Measurements from ENCODE around the gene CCSER2.
"Not testable (repeated sequence)": the region's sequence is repeated elsewhere in the genome, so short reads cannot be mapped to it uniquely, and the experiment has no call there.

The CCSER2 gene

DNA sequence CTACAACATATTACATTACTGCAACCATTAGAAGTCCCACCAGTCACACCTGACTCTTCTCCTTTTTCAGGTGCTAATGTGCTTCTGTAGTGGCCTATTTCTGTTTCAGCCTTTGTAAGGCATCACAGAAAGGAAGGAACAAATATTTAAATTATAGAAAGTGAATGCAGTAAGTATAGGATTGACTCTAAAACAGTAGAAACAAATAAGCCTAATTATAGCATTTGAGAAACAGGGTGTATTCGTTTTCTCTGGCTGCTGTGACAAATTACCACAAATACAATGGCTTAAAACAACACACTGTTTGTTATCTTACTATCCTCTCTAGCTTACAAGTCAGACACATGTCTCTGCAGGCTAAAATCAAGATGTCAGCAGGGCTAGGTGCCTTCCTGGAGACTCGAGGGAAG, 69.4 kb downstream of the CCSER2 start:
- DNase-seq: no peak

DNA sequence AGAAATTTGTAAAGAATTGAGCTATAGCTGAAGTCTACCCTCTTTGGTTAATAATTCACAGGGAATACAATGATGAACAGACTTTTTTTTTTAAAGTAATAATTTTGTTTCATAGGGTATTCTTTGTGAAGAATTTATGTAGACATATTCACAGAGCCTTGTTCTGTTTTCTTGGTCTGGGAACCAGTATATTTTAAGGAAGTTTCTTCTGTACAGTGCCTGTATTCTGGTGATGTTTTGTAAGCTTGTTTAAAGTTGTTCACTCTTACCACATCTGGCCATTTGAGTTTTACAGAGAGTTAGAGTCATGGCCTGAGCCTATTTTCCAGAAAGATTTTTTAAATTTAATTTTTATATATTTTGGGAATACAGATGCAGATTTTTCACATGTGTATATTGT, 70.3 kb downstream of the CCSER2 start:
- DNase-seq: no peak

DNA sequence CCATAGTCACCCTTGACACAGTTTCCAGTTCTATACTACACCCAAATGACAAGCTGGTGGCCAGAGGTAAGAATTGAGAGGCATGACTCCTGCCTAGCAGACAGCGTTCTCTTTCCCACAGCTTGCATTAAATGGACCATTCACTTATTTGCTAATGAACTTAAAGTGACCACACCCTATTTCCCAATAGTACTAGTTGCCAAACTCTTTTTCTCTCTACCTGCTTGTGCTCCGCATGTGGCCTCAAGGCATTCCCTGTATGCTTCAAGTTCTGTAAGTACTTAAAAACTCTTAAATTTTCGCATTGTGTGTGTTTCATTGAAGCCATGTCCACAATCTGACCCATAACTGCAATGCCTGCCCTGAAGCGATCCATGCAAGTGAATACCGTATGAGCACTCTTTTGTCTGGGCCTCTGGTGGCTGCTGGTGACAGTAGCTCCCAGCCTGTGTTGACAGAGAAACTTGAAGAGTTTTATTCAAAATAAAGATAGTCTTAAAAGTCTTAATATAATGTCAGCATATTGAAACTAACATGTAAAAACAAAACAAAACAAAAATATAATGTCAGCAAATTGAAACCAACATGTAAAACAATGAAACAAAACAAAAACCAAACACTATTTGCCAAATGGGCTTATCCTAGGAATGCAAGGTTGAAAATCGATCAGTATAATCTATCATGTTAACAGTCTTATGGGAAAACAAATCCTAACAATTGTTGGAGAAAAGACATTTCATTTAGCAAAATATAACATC, 73.6 kb downstream of the CCSER2 start:
- no peak for DNase-seq

DNA sequence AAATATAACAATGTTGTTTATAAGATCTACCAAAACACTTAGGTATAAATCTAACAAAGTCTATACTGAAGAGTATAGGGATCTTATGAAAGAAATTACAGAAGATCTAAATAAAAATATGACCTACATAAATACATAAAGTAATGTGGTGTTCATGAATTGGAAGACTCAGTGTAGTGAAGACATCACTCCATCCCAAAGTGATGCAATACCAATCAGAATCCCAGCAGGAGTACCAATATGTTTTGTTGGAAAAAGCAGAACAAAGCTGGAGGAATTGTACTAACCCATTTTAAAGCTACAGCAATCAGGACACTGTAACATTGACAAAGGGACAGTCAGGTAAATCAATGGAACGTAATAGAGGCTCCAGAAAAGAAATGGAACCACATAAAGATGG, 76.4 kb downstream of the CCSER2 start:
- DNase-seq: no peak

DNA sequence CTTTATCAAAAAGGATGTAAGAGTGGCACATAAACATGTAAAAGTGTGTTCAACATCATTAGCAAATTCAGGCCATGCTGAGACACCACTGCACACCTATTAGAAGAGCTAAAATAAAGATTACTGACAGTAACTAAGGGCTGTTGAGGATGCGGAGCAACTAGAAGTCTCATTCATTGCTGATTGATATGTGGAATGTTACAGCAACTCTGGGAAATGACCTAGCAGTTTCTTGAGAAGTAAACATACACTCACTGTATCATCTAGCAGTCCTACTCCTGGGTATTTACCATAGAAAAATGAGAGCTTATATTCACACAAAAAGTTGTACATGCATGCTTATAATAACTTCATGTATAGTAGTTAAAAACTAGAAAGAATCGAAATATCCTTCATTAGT, 77.3 kb downstream of the CCSER2 start:
- DNase-seq: no peak

DNA sequence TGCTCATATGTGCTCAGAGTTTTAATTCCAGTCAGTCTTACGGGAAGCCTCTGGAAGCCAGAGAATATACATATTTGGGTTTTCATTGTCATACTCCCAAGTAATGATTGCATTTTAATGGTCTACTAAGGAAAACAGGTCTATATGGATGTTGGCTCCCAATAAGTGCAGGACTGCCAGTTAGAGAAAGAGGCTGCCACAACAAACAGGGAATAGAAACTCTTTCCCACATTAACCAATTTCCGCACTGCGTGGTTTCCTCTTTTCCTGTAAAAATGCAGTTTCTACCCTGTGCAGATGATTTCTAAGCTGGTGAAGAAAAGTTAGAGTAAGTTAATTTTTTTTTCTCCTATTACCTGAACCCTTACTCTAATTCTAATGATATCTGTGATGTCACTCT, 78.2 kb downstream of the CCSER2 start:
- no peak for DNase-seq

DNA sequence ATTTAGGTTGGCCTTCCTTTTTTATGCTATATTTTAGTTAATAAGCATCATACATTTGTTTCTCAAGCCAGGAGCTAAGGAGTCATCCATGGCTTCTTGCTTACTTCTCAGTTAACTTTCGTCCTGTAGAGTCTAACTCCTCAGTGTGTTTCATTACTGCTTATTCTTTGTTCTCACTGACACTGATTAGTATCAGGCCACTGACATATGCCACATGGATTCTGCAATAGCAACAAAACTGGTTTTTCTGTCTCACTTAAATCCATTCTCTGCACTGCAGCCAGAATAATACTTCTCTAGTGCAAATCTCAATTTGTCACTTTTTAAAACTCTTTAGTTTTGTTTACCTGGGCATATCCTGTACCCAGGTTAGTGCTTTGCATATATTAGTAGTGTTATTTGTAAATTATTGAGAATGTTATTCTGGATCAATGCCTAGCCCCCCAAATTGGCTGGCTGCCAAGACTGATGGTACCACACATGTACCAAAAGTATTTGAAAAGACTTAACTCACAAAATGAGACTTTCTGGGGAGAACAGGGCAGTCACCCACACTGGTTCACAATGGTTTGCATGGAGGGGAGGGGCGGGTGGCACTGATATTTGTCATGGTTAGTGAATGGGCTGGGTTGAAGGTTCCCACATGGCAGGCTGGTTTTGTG, 79.1 kb downstream of the CCSER2 start:
- no peak for DNase-seq

DNA sequence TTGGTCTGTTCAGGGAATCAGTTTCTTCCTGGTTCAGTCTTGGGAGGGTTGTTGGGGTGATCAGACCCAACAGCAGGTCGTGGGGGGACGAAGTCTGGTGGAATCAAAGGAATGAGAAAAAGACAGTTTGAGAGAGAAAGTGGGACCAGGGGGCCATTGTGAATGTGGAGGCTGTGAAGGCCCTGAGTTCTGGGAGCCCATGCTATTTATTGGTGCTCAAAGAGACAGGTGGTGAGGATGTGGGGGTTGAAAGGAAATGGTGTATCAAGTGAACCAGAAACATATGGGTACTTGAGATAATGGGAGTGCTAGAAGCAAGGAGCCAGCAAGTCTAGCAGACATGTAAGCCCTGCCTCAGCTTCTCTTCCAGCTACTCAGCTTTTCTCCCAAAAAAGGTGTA, 84.1 kb downstream of the CCSER2 start:
- no peak for DNase-seq

DNA sequence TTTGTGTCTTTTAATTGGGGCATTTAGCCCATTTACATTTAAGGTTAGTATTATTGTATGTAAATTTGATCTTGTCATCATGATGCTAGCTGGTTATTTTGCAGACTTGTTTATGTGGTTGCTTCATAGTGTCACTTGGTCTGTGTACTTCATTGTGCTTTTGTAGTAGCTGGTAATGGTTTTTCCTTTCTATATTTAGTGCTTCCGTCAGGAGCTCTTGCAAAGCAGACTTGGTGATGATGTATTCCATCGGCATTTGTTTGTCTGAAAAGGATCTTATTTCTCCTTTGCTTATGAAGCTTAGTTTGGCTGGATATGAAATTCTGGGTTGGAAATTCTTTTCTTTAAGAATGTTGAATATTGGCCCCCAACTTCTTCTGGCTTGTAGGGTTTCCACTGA, 85.7 kb downstream of the CCSER2 start:
- not testable (repeated sequence) for DNase-seq

DNA sequence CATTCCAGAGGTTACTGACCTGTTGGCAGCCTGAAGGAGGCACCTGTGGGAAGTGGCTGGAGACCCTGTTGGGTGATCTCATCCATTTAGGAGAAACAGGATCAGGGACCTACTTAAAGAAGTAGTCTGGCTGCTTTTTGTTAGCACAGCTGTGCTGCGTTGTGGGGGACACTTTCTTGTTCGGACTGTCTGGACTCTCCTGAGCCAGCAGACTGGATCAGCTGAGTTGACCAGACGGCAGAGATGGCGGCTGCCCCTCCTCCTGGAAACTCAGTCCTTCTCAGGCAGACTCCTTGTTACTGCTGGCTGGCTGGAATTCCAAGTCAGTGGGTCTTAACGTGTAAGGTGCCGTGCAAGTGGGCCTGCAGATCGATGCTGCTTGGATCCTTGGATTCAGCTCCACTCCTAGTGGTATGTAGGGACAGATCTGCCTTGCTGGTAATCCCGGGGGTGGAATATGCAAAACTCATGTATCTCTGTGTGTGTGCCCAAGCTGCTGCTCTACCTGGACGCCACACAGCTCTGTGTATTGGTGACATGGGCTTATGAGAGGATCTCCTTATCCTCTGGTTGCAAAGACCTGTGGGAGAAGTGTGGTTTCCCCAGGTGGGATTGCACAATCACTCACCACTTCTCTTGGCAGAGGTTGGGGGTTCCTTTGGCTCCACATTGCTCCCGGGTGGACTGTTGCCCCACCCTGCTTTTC, 87.3 kb downstream of the CCSER2 start:
- DNase-seq: no peak

DNA sequence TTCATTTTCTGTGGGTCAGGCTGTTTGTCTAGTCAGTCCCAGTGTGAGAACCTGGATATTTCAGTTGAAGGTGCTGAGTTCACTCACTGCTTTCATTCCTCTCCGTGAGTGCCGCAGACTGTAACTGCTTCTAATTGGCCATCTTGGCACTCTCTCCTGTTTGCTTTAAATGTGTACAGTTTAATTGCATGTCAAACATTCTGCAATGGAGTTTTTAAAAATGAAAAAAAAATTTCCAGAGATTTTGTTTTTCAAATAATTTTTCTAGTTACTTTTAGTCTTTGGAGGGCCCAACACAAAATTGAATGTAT, 87.8 kb downstream of the CCSER2 start:
- DNase-seq: no peak

DNA sequence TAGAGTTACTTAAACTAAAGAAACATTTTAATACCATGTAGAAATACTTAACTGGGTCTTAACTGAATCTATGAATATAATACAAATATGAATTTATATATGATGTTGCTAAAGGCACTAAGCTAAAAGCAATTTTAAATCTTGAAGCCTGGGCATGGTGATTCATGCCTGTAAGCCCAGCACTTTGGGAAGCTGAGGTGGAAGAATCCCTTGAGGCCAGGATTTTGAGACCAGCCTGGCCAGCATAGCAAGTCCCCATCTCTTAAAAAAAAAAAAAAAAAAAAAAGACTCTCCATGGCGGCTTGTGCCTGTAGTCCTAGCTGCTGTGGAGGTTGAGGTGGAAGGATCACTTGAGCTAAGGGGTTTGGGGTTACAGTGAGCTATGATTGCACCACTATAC, 95.3 kb downstream of the CCSER2 start:
- DNase-seq: no peak

DNA sequence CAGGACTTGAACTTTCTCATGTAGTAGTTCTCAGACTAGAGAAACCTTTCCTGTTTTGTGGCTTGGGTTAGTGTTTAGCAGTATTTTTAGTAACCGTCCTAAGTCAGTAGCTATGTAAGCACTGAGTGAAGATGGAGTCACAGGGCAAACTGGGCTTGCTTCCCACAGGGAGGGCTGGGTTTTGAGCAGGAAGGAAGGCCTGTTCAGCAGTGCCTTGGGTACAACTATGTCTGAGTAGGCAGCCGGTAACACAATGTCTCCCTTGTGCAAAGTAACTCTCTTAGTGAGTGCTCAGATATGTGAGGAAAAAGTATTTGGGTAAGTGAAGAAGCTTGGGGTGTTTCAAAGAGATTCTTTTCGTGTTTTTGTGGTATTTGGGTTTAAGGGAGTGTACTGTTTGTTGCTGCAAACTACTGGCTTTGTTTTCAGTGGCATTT, 96.4 kb downstream of the CCSER2 start:
- no peak for DNase-seq

DNA sequence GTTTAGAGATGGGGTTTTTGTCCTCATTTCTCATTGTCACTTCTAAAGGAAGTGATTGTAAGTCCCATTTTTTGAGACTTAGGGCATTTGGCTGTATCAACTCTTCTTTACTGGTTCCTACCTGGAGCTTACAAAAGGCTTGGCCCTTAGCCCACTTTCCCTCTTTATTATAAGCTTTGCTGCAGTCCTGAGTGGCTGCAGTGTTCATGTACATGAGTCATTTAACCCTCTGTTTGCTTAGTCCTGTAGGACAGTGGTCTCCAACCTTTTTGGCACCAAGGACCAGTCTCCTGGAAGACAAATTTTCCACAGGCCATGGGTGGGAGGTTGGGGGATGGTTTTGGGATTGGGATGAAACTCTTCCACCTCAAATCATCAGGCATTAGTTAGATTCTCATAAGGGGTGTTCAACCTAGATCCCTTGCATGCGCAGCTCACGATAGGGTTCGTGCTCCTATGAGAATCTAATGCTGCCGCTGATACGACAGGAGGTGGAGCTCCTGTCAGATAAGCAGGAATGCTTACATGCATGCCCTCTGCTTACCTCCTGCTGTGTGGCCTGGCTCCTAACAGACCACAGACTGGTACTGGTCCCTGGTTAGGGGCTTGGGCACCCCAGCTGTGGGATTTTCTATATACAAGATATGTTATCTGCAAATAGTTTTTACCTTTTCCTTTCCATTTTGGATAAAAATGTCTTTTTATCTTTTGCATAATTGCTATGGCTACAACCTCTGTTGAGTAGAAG, 99.7 kb downstream of the CCSER2 start:
- no peak for DNase-seq

DNA sequence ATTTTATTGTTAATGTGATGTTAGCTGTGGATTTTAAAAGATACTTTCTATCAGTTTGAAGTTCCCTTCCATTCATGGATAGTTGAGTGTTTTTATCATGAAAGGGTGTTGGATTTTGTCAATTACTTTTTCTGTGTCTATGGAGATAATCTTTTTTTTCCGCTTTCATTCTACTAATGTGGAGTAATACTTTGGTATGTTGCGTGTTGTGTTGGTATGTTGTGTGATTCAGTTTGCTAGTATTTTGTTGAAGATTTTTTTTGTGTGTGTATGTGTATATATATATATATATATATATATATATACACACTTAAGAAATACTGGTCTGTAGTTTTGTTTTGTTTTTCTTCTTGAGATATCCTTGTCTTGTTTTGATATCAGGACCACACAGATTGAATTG, 100.3 kb downstream of the CCSER2 start:
- no peak for DNase-seq

DNA sequence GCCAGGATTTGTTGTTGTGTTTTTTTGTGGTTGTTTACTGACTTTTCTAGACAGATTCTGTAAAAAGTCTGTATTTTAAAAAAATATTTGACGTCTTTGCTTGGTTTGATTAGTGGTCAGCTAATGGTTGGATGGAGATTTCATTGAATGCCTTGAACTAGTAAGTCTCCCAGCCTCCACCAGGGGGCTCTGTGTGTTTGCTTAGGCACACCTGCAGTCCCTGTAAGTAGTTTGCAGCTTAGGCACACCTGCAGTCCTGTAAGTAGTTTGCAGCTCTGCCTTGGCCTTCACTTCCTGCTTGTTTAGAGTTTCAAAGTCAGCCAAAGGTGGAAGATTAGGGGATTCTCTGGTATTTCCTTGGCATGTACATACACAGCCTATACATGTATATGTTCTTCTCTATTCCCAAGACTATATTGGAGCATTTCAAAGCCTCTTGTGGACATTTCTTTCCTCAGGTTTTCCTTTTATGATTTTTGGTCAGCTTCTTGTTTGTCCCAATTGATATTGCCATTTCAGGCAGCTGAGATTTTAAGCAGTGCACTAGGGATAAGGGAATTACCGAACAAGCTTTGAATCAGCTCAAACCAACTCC, 101.6 kb downstream of the CCSER2 start:
- DNase-seq: peak; percentile 58

DNA sequence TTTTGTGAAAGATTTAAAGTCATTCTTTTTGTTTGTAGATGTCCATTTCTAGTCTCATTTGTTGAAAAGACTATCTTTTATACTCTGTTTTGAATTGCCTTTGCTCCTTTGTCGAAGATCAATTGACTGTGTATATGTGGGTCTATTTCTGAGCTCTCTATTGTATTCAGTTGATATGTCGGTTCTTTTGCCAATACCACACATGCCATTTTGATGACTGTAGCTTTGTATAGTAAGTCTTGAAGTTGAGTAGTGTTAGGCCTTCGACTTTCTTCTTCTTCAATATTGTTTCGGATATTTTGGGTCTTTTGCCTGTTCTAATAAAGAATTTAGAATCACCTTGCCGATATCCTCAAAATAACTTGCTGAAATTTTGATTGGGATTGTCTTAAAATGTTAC, 104.5 kb downstream of the CCSER2 start:
- no peak for DNase-seq

DNA sequence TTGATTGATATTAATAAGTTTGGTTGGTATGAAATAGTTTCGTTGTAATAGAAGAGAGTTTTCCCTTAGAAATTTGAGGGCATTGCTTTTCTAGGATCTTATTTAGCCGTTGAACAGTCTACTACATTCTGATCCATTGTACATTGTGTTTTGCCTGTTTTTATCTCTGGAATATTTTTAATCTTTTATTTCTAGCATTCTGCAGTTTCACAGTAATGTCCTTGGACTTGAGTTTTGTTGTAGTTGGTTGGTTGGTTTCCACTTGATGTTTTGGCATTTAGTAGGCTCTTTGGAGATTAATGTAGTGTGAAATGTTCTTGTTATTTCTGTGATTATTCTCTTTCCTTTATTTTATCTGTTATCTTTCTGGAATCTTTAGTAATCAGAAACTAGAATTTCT, 112.4 kb downstream of the CCSER2 start:
- DNase-seq: no peak

DNA sequence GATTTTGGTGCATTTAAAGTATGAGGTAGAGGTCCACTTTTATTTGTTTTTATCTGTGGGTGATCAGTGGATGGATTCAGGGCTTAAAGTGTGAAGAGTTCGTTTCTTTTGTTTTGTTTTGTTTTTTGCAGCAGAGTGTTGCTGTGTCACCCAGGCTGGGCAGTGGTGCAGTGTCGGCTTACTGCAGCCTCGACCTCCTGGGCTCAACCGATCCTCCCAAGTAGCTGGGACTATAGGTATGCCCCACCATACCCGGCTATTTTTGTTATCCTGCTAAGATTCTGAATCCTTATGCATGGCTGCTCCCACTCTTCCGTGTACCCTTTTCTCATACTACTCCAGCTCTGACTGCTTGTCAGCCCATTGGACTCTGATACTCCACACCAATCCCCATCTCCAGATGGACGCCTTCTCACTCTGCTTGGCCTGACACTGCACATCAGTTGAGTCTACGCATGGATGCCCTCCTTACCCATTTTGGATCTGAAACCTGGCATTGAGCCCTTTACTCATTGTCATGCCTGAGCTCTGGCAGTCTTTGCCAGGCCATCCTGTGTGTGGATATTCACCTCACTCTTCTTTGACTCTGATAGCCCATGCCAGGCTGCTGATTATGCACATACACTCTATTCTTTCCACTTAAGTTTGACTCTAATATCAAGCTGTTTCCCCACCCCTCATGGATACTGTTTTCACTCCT, 119.5 kb downstream of the CCSER2 start:
- DNase-seq: no peak

DNA sequence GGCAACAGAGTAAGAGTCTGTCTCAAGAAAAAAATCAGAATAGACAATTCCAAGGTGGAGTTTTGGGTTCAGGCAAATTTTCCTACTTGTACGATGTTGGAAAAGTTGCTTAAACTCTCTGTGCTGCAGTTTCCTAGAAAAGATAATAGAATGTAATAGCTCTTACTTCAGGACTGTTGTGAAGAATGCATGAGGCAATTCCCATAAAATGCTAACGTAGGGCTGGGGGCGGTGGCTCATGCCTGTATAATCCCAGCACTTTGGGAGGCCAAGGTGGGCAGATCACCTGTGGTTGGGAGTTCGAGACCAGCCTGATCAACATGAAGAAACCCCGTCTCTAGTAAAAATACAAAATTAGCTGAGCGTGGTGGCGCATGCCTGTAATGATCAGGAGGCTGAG, 121.0 kb downstream of the CCSER2 start:
- not testable (repeated sequence) for DNase-seq

DNA sequence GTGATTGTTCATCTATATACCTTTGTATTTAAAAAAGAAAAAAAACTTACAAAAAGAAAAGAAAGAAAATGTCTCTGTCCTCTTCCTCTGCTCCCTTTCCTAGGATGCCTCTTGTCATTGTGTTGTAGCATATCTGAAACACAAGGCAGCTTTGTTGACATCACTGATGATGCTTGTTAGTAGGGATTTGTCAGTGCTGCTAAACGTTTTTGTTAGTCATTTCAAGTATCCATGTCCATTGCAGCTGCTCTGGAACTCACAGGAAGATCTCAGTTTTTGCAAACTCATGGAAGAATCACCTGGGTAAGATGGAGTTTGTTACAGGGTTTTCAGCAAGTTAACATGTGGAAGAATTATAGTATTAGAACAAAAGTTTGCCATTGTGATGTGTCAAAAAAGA, 123.6 kb downstream of the CCSER2 start:
- no peak for DNase-seq

DNA sequence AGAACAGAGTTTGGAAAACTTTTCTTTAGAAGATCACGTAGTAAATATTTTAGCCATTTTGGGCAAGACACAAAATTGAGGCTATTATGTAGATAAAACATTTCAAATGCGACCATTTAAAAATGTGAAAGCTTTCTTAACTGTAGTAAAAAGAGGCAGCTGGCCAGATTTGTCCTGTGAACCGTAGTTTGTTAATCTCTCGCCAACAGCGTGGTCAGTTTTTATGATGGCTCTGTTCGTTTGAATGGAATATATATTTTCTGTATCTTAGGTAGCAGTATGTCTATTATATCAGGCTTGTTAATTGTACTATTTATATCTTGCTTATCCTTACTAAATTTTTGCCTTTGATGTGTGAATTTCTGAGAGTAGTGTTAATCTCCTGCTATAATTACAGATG, 124.9 kb downstream of the CCSER2 start:
- no peak for DNase-seq

DNA sequence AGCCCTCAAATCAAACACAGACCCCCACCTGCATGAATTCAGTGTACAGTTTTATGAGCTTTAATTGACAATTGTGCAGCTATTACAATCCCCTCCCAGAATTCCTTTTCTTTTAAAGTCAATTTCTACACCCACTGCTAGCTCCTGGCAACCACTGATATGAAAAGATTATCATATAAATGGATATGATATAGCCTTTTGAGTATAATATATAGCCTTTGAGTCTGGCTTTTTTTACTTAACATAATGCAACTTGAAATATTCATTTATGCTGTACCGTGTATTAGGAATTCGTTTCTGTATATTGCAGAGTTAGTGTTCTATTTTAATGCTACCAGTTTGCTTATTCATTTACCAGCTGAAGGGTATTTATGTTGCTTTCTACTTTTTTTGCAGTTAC, 127.7 kb downstream of the CCSER2 start:
- no peak for DNase-seq

Data from stimulated activated CD4-positive, alpha-beta T cell treated with anti-CD3 and anti-CD28 coated beads, Interleukin-12 subunit alpha, Interleukin-12 subunit beta, amount 100 ng/mL, for 4 hours (primary cell).